HG03469 (cell line): Measurements from ENCODE around the gene IL6R.
"Not testable (repeated sequence)": the region's sequence is repeated elsewhere in the genome, so short reads cannot be mapped to it uniquely, and the experiment has no call there.

ENCODE experiments used
- ATAC-seq: cut with Tn5 transposase; IDR thresholded peaks from one replicate; pipeline ENCODE4 v1.9.1; 2021; ENCODE audit warnings: mild to moderate bottlenecking, moderate library complexity, moderate number of reproducible peaks; ENCODE audit not compliant: unreplicated experiment

IL6R gene

DNA sequence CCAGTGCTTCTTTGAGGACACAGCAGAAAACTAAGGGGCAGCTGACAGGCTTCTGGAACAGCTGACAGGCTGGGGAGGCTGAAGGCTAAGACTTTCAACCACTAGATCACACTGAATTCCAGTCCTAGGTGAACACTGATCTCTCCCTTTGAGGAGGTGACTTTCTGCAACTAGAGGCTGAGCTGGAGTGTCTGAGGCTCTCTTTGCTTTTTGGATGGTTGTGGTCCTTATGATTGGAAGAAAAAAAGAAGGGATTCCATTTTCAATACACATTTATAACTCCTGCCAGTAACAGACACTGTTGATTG lies 1.4 kb downstream of the IL6R start:
- ATAC-seq, result no peak

DNA sequence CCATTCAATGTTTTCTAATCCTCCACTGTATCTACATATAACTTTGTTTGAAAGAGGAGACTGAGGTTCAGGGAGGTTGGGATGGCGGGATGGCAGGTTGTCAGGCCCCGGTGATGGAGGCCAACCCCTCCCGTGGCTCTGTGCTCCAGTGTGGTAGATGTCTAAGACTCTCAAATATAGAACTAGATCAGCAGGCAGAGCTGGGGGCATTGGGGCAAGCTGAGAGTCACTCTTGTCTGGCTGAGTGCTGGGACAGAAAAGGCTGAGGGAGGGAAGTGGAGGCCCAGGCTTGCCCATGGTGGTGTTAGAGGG lies 1.7 kb downstream of the IL6R start:
- no peak for ATAC-seq

- no peak for ATAC-seq
Observed at GRCh38 chr1:154407198-154408091, 2.3 kb downstream of the IL6R start.

DNA sequence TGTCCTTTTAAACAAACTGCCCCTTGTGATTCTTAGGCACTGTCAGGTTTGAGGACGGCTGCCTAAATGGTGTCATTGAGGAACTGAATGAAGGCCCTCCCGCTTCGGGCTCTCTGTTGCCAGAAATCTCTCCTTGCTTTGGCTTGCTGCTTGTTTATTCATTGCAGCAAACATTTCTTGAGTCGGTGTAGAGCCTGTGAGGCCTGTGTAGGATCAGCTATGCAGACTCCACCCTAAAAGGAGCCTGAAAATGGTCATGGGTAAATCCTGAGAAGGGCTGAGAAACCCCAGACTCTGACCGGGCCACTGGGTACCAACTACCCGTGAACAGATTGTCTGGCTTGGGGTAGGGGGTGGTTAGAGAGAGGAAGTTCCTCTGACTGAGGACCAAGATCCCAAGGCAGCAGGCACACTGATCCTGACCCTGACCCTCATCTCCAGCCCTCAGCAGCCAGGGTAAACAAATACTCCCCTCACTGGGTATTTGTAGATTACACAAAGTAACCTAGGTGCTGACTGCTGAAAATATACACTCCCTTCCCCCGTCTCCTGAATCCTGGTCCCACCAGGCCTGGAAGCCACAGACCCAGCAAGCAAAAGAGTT lies 3.1 kb downstream of the IL6R start:
- no peak for ATAC-seq

GRCh38 chr1:154410185-154410827 lies 5.2 kb downstream of the IL6R start:
- ATAC-seq, result no peak

DNA sequence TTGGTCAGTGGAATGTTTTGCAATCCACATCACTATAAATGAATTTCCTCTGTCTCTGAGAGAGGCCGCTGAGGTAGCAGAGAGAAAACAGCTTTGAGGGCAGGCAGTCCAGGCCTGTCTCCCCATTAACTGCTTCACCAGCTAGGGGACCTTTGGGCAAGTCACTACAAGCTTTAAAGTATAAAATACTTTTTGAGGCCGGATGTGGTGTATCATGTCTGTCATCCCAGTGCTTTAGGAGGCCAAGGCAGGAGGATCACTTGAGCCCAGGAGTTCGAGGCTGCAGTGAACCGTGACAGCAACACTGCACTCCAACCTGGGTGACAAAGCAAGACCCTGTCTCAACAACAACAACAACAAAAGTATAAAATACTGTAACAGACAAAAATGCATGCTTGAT lies 6.4 kb downstream of the IL6R start:
- no peak for ATAC-seq

GRCh38 chr1:154413177-154413783 lies 8.1 kb downstream of the IL6R start:
- ATAC-seq, result no peak

GRCh38 chr1:154414606-154415005 lies 9.5 kb downstream of the IL6R start:
- ATAC-seq, result no peak

- ATAC-seq, result no peak
Observed at GRCh38 chr1:154416471-154417337, 11.6 kb downstream of the IL6R start.

GRCh38 chr1:154417338-154417608 lies 12.1 kb downstream of the IL6R start:
- ATAC-seq, result no peak

- ATAC-seq, result no peak
Observed at GRCh38 chr1:154418062-154418921, 13.1 kb downstream of the IL6R start.

DNA sequence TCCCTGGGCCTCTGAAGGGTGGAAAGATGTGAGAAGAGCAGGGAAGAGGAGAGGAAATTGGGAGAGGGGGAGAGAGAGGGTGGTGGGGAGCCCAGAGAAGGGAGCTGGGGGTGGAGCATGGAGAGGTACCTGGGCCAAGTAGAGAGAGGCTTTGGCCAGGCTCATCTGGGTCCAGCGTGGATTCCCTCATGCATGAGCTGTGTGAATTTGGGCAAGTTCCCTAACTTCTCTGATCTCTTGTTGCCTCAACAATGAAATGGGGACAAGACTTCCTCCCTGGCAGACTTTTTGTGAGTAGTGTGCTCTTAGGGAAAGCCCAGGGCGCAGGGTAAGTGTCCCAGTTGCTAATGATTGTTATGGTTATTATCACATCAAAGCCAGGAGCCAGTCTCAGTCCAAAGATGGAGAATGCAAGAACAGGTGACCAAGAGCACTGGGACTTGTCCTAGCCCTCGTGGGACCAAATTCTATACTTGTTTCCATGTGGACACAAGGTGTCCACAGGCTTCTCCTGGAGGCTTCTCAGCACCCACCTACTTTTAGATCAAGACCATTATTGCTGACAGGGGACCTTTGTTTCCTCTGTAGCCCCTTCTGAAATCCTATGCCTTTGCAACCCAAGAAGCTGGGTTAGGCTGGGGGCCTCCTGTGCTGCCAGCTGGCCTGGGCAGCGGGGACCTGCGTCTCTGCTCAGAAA lies 13.9 kb downstream of the IL6R start:
- ATAC-seq, result no peak

- ATAC-seq, result no peak
Observed at GRCh38 chr1:154419620-154420571, 14.8 kb downstream of the IL6R start.

DNA sequence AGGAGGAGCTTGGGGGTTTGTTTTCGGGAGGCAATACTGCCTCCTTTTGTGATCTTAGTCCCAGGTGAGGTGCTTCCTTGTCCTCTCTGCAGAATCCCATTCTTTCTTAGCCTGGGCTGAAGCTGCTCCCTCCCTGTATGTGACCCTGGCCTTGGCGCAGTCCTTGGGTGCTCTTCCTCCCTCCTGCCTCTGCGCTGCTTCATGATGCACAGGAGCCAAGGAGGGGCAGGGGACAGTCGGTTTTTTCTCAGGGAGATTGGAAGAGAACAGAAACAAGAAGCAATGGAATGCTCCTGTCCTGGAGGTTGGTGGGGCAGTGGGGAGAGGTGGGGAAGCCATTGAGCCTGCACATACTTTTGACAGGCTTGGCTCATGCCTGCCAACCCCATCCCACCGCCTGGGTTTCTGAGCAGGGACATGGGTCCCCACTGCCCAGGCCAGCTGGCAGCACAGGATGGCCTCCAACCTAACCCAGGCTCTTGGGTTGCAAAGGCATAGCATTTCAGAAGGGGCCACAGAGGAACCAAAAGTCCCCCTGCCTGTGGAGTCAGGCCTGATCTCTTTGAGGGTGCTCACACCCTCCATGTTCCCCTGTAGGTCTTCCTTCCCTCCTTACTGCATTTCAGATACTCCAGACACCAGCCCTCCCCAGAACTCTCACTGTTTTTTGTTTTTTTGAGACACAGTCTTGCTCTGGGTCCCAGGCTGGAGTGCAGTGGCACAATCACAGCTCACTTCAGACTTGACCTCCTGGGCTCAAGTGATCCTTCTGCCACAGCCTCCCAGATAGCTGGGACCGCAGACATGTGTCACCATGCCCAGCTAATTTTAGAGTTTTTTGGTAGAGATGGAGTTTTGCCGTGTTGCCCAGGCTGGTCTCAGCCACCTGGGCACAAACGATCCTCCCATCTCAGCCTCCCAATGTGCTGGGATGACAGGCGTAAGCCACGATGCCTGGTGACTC lies 16.1 kb downstream of the IL6R start:
- no peak for ATAC-seq

DNA sequence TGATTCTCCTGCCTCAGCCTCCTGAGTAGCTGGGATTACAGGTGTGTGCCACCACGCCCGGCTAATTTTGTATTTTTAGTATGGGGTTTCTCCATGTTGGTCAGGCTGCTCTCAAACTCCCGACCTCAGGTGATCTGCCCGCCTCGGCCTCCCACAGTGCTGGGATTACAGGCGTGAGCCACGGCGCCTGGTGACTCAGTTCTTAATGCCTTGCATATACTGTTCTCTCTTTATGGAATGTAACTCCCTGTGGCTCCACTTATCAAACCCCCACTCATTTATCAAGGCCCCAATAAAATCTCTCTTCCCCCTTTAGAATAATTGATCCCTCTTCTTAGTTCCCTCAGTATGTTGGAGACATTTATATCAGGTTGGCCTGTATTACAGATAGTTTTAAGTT lies 16.9 kb downstream of the IL6R start:
- ATAC-seq, result not testable (repeated sequence)

GRCh38 chr1:154422521-154422920 lies 17.4 kb downstream of the IL6R start:
- ATAC-seq, result no peak

DNA sequence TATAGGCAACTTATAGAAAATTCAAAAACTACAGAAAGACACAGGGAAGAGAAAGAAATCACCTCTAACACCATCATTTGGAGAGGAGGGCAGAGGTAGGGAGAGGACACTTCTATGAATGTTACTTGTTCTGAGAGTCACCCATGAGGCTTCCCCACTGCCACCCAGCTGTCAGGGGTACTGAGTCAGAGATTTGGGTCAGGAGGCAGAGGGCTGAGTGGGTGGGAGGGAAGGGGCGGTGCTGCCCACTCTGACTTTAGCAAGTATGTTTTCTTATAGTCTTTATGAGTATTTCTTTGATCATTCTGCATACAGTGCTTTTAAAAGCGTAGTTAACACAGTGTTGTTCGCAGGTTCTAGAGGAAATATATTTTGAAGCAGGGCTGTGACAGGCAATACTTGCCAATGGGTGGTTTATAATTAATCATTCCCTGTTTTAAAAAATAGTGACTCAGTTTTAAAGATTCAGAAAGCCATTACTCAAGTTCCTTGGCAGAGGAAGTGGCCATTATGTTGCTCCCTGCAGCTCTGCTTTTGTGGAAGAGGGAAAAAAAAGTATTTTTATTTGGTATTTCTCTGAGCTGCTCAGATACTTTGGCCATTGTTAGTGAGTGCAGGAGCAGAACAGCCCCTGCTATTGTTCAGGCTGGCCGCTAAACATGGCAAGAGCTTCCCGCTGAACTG lies 18.3 kb downstream of the IL6R start:
- no peak for ATAC-seq
